ENCODE results near the gene TMUB1.

The TMUB1 gene

DNA sequence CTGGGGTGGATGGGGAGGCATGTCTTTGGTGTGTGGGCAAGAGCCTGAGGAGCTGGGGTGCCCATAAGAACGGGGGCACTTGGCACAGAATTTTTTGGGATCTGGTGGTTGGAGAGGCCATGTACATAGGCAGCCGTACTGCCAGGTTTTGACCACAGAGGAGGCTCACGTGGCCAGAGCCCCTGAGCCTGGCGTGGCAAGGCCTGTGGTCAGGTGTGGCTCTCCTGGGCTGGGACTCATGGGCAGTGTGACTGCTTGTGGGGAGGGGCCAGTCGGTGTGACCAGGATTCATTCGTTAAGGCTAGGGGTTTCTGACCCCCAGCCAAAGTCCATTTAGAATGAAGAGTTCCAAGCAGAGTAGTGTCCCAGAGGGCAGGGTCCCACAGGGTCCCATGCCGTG, 41.2 kb upstream of the TMUB1 start:
- TF ChIP-seq, protein P1, sequence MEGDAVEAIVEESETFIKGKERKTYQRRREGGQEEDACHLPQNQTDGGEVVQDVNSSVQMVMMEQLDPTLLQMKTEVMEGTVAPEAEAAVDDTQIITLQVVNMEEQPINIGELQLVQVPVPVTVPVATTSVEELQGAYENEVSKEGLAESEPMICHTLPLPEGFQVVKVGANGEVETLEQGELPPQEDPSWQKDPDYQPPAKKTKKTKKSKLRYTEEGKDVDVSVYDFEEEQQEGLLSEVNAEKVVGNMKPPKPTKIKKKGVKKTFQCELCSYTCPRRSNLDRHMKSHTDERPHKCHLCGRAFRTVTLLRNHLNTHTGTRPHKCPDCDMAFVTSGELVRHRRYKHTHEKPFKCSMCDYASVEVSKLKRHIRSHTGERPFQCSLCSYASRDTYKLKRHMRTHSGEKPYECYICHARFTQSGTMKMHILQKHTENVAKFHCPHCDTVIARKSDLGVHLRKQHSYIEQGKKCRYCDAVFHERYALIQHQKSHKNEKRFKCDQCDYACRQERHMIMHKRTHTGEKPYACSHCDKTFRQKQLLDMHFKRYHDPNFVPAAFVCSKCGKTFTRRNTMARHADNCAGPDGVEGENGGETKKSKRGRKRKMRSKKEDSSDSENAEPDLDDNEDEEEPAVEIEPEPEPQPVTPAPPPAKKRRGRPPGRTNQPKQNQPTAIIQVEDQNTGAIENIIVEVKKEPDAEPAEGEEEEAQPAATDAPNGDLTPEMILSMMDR (IDR thresholded peaks at IDR 0.05): no peak
- TF ChIP-seq ZFX (IDR thresholded peaks at IDR 0.05; ENCODE audit: borderline replicate concordance): no peak
- peak overlapping the region; percentile 87 for H3K27ac ChIP-seq

- TF ChIP-seq, protein P1 (IDR thresholded peaks at IDR 0.05): peak; percentile 100
- TF ChIP-seq ZFX (IDR thresholded peaks at IDR 0.05; ENCODE audit: borderline replicate concordance): no peak
- peak overlapping the region; percentile 87 for H3K27ac ChIP-seq
These were observed 40.6 kb upstream of the TMUB1 start for GRCh38 chr7:151123822-151124464.

GRCh38 chr7:151123158-151123821, 40.0 kb upstream of the TMUB1 start:
- no peak for TF ChIP-seq ZFX (IDR thresholded peaks at IDR 0.05; ENCODE audit: borderline replicate concordance)
- TF ChIP-seq, protein P1 (IDR thresholded peaks at IDR 0.05): no peak
- H3K27ac ChIP-seq: peak overlapping the region; percentile 87

DNA sequence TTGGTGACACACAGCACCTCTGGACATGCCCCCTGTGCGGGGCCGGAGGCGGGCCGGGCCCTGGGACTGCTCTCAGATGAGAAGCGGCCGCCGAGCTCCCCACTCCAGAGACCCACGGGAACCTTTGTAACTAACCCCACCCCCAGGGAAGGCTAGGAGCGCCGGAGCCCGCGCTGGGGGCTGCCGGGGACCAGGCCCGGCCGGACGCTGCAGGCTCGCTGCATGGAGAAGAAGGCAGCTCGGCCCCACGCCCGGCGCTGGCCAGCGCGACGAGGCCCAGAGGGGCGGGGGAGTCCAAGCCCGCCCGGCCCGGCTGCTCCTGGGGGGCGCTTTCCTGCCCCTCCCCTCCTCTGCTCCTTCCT, 39.5 kb upstream of the TMUB1 start:
- no peak overlapping the region for H3K27ac ChIP-seq
- no peak for TF ChIP-seq ZFX (IDR thresholded peaks at IDR 0.05; ENCODE audit: borderline replicate concordance)
- TF ChIP-seq, protein P1 (IDR thresholded peaks at IDR 0.05): no peak

DNA sequence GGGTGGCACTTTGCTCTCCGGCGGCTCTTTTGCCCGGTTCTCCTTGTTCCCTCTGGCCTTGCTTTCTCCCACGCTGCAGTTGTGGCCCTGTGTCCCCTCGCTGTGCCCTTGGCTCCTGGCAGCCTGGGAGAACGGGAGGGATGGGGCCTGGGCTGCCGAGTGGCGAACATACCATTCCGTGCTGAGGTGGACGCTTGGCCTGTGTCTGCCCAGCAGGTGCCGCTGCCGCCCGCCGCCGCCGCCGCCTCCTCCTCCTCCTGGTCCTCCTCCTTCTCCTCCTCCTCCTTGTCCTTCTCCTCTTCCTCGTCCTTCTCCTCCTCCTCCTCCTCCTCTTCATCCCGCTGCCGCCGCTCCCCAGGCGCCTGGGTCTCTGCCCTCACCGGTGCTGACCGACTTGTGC, 39.0 kb upstream of the TMUB1 start:
- H3K27ac ChIP-seq: no peak overlapping the region
- TF ChIP-seq ZFX (IDR thresholded peaks at IDR 0.05; ENCODE audit: borderline replicate concordance): no peak
- TF ChIP-seq, protein P1 (IDR thresholded peaks at IDR 0.05): no peak

DNA sequence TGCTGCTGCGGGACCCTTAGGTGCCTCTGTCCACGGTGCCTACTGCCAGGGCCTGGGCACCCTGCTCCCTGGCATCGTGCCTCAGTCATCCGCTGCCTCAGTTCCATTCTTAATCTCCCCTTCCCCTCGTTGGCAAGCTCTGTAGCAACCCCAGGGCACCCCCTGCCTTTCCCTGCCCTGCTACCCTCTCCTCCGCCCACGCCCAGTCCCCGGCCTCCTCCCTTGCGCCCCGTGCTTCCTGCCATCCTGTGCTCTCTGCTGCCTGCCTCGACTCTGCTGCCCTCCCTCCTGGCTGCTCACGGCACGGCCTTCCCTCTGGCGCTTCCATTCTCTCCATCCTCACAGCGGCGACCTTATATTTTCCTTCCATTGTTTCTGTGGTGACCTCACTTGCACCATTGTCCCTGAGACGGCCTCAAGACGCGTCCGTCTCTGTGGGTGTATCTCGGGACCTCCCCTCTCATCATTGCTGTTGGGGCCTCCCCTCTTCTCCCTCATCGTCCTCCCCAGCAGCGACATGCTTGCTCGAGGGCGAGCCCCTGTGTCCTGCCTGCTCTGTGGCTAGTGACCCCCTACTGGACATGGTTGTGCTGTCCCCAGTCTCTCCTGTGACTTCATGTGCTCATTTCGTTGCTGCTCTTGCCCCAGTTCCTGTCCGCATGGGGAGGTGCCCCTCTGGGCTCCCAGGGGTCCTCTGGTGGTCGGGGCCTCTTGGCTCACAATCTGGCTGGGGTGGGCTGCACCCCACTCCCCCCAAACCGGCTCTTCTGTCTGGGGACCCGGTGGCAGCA, 38.3 kb upstream of the TMUB1 start:
- TF ChIP-seq ZFX (IDR thresholded peaks at IDR 0.05; ENCODE audit: borderline replicate concordance): no peak
- TF ChIP-seq, protein P1 (IDR thresholded peaks at IDR 0.05): no peak

DNA sequence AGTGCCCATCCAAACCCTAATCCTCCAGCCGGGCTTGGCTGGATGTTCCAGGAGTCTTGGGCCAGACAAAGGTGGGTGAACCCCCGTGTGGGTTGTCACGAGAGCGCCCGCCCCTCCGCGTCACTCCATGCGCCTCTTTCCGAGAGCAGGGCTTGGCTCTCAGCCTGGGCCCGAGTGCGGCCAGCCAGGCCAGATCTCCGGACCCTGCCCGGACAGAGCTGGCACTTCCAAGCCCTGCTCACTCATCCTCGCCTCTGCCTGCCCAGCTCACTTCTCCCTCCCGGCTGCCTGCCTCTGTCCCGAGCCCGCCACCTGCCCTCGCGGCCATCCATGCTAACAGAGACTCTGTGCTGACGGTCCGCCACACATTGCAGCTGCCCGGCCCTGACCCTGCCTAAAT, 37.6 kb upstream of the TMUB1 start:
- TF ChIP-seq, protein P1 (IDR thresholded peaks at IDR 0.05): no peak
- TF ChIP-seq ZFX (IDR thresholded peaks at IDR 0.05; ENCODE audit: borderline replicate concordance): no peak
- H3K27ac ChIP-seq: no peak overlapping the region

More for the DNA sequence above, 38.3 kb upstream of the TMUB1 start:
- no peak overlapping the region for H3K27ac ChIP-seq

Data from 22Rv1 (cell line).